WTC11 (cell line): ENCODE measurements around the gene FANCI.

ENCODE experiments used
- GRHL2 ChIP-seq: fragments of 250-450 bp; sonication (Bioruptor Pico); IDR thresholded peaks from 2 replicates; pipeline ENCODE4 v1.8.0; 2022; ENCODE audit warnings: mild to moderate bottlenecking, moderate library complexity; ENCODE audit not compliant: insufficient replicate concordance, severe bottlenecking
- TF ChIP-seq, protein P1 (sequence below): fragments of 200-600 bp; IDR thresholded peaks from 2 replicates; pipeline ENCODE4 v1.8.0; 2022; ENCODE audit warnings: antibody characterized with exemption
- TF ChIP-seq, protein P2 (sequence below): fragments of 250-450 bp; sonication (Bioruptor Pico); conservative IDR thresholded peaks from 2 replicates; pipeline ENCODE4 v1.9.0; 2021; ENCODE audit warnings: mild to moderate bottlenecking

DNA sequence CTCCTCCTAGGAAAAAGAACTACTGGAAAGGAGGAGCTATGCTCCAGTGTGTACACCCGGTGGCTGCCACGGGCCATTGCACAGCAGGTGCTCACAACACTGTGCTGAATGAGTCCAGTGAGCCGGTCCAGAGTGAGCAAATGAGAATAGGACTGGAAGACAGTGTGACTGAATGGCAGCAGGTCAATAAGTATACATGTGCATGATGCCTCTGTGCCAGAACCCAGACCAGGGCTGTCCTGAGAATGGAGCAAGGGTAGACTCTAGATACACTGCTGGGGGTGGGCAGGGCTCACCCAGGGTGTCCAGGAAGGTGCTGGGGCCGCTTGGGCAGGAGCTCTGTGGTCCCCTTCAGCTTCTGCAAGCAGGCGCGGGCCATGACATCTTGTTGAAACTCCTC is 82.5 kb downstream of the FANCI start:
- TF ChIP-seq, protein P1, sequence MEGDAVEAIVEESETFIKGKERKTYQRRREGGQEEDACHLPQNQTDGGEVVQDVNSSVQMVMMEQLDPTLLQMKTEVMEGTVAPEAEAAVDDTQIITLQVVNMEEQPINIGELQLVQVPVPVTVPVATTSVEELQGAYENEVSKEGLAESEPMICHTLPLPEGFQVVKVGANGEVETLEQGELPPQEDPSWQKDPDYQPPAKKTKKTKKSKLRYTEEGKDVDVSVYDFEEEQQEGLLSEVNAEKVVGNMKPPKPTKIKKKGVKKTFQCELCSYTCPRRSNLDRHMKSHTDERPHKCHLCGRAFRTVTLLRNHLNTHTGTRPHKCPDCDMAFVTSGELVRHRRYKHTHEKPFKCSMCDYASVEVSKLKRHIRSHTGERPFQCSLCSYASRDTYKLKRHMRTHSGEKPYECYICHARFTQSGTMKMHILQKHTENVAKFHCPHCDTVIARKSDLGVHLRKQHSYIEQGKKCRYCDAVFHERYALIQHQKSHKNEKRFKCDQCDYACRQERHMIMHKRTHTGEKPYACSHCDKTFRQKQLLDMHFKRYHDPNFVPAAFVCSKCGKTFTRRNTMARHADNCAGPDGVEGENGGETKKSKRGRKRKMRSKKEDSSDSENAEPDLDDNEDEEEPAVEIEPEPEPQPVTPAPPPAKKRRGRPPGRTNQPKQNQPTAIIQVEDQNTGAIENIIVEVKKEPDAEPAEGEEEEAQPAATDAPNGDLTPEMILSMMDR = no peak
- TF ChIP-seq, protein P2, sequence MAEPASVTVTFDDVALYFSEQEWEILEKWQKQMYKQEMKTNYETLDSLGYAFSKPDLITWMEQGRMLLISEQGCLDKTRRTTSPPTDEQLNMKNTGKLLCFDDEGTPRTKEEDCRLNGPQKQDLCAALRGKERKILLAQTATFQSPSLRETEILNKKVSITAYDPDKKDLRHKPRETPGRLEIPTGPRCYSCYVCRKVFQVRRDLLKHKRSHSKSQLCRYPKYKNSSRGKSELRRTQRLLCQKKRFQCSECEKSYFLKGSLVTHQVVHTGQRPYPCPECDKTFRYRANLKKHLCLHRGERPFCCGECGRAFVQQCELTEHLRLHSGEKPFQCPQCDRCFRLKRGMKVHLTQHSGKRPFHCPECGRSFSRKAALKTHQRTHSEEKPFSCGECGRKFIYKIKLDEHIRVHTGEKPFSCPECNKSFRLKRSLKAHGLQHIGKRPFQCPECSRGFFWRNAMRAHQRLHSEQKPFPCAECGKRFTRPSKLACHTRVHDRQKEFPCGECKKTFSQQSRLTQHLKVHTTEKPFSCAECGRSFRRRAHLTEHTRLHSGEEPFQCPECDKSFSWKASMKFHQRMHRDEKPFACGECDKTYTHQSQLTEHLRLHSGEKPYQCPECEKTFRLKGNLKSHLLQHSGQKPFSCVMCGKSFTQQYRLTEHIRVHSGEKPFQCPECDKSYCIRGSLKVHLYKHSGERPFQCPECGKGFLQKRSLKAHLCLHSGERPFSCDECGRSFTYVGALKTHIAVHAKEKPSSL = no peak
- no peak for TF ChIP-seq GRHL2 (CRISPR knock-in tag)
